ENCODE results near the gene BMP10.

The BMP10 gene

GRCh38 chr2:68857202-68857845, 13.9 kb downstream of the BMP10 start:
- no peak overlapping the region for H3K4me3 ChIP-seq (ENCODE audit: low read depth, low read length)
- DNase-seq (ENCODE audit: low read depth), result no peak

GRCh38 chr2:68855550-68855949, 15.6 kb downstream of the BMP10 start:
- H3K4me3 ChIP-seq (ENCODE audit: low read depth, low read length), result no peak overlapping the region
- no peak for DNase-seq (ENCODE audit: low read depth)

- DNase-seq (ENCODE audit: low read depth), result no peak
- H3K4me3 ChIP-seq (ENCODE audit: low read depth, low read length), result no peak overlapping the region
These were observed 16.7 kb downstream of the BMP10 start for GRCh38 chr2:68854476-68854875.

- no peak for DNase-seq (ENCODE audit: low read depth)
These were observed 17.3 kb downstream of the BMP10 start for GRCh38 chr2:68853915-68854314.

GRCh38 chr2:68853035-68853434, 18.2 kb downstream of the BMP10 start:
- no peak overlapping the region for H3K4me3 ChIP-seq (ENCODE audit: low read depth, low read length)
- DNase-seq (ENCODE audit: low read depth), result peak; percentile 6

More at GRCh38 chr2:68853915-68854314, 17.3 kb downstream of the BMP10 start:
- H3K4me3 ChIP-seq (ENCODE audit: low read depth, low read length), result no peak overlapping the region

GRCh38 chr2:68850524-68850923, 20.7 kb downstream of the BMP10 start:
- DNase-seq (ENCODE audit: low read depth), result no peak
- H3K4me3 ChIP-seq (ENCODE audit: low read depth, low read length), result no peak overlapping the region

- no peak overlapping the region for H3K4me3 ChIP-seq (ENCODE audit: low read depth, low read length)
- DNase-seq (ENCODE audit: low read depth), result no peak
These were observed 21.6 kb downstream of the BMP10 start for GRCh38 chr2:68849579-68850030.

GRCh38 chr2:68847751-68848150, 23.4 kb downstream of the BMP10 start:
- no peak for DNase-seq (ENCODE audit: low read depth)
- H3K4me3 ChIP-seq (ENCODE audit: low read depth, low read length), result no peak overlapping the region

GRCh38 chr2:68846091-68846490, 25.1 kb downstream of the BMP10 start:
- DNase-seq (ENCODE audit: low read depth), result no peak
- no peak overlapping the region for H3K4me3 ChIP-seq (ENCODE audit: low read depth, low read length)

GRCh38 chr2:68845043-68845442, 26.2 kb downstream of the BMP10 start:
- H3K4me3 ChIP-seq (ENCODE audit: low read depth, low read length), result no peak overlapping the region
- no peak for DNase-seq (ENCODE audit: low read depth)

GRCh38 chr2:68839260-68839833, 31.9 kb downstream of the BMP10 start:
- no peak for DNase-seq (ENCODE audit: low read depth)
- H3K4me3 ChIP-seq (ENCODE audit: low read depth, low read length), result no peak overlapping the region

GRCh38 chr2:68838641-68839040, 32.6 kb downstream of the BMP10 start:
- no peak for DNase-seq (ENCODE audit: low read depth)

GRCh38 chr2:68837861-68838341, 33.3 kb downstream of the BMP10 start:
- DNase-seq (ENCODE audit: low read depth), result no peak
- H3K4me3 ChIP-seq (ENCODE audit: low read depth, low read length), result no peak overlapping the region

More at GRCh38 chr2:68838641-68839040, 32.6 kb downstream of the BMP10 start:
- H3K4me3 ChIP-seq (ENCODE audit: low read depth, low read length), result no peak overlapping the region

- DNase-seq (ENCODE audit: low read depth), result no peak
- H3K4me3 ChIP-seq (ENCODE audit: low read depth, low read length), result no peak overlapping the region
These were observed 33.9 kb downstream of the BMP10 start for GRCh38 chr2:68837164-68837860.

GRCh38 chr2:68835621-68836020, 35.6 kb downstream of the BMP10 start:
- H3K4me3 ChIP-seq (ENCODE audit: low read depth, low read length), result no peak overlapping the region
- DNase-seq (ENCODE audit: low read depth), result no peak

- no peak for DNase-seq (ENCODE audit: low read depth)
- H3K4me3 ChIP-seq (ENCODE audit: low read depth, low read length), result no peak overlapping the region
These were observed 36.3 kb downstream of the BMP10 start for GRCh38 chr2:68834737-68835376.

GRCh38 chr2:68833162-68833561, 38.0 kb downstream of the BMP10 start:
- H3K4me3 ChIP-seq (ENCODE audit: low read depth, low read length), result no peak overlapping the region
- DNase-seq (ENCODE audit: low read depth), result no peak

- DNase-seq (ENCODE audit: low read depth), result peak; percentile 40
- H3K4me3 ChIP-seq (ENCODE audit: low read depth, low read length), result no peak overlapping the region
These were observed 38.8 kb downstream of the BMP10 start for GRCh38 chr2:68832233-68832869.

GRCh38 chr2:68831686-68832232, 39.4 kb downstream of the BMP10 start:
- no peak for DNase-seq (ENCODE audit: low read depth)
- H3K4me3 ChIP-seq (ENCODE audit: low read depth, low read length), result no peak overlapping the region

All from skeletal muscle cell (primary cell).